Measurements from ENCODE around the gene HIPK2.

DNA sequence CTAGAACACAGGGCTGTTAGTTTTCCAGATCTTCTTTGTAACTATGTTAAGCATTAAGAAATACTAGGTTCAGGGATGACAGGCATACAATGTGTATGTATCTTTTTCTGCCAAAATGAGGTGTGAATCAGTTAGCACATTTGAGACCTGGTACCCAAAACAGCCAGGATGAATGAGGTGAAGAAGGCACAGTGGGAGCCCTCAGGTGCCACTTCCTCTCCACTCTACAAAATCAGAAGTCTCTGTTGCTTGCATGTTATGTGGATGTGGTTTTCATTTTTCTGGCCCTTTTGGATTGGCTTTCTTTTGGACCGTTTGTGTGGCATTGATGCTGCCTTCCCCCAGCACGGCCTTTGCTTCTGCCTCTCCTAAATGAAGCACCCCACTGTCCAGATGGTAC is 35.9 kb upstream of the HIPK2 start:
- TF ChIP-seq, protein P1, sequence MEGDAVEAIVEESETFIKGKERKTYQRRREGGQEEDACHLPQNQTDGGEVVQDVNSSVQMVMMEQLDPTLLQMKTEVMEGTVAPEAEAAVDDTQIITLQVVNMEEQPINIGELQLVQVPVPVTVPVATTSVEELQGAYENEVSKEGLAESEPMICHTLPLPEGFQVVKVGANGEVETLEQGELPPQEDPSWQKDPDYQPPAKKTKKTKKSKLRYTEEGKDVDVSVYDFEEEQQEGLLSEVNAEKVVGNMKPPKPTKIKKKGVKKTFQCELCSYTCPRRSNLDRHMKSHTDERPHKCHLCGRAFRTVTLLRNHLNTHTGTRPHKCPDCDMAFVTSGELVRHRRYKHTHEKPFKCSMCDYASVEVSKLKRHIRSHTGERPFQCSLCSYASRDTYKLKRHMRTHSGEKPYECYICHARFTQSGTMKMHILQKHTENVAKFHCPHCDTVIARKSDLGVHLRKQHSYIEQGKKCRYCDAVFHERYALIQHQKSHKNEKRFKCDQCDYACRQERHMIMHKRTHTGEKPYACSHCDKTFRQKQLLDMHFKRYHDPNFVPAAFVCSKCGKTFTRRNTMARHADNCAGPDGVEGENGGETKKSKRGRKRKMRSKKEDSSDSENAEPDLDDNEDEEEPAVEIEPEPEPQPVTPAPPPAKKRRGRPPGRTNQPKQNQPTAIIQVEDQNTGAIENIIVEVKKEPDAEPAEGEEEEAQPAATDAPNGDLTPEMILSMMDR (IDR thresholded peaks at IDR 0.05) = no peak
- TF ChIP-seq POLR2A (IDR thresholded peaks at IDR 0.05) = no peak

All from body of pancreas (tissue), 4 donors.